Measurements from ENCODE around the gene VPS36. TPM values are rescaled to one million over a fixed set of nuclear protein-coding genes. Genes with fewer than 3 reads are reported as not detected.

Gene VPS36
- total and polyA plus RNA-seq, 2 of the 13 experiments (the other 11 are each of a cell fraction or from before 2014, with no cell fraction given), result 17.2 to 22.4 TPM

DNA sequence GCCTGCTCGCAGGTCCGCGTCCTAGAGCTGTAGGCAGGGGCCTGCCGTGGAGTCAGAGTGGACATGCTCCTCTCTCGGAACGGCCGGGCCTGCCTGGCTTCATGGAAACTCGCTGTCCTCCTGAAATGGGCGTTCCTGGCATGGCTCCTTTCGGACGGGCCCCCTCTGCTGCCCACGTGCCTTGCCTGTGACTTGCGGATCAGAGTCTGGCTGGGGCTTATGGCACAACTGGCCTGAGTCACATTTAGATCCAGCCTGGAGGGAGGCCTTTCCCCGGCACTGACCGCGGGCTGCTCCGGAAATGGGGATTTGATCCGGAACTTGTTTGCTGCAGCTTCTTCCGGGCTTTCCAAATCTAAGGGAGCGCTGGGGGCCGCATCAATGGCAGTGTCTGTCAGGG is 72.5 kb downstream of the VPS36 start (continued):
- TF ChIP-seq, protein P1, sequence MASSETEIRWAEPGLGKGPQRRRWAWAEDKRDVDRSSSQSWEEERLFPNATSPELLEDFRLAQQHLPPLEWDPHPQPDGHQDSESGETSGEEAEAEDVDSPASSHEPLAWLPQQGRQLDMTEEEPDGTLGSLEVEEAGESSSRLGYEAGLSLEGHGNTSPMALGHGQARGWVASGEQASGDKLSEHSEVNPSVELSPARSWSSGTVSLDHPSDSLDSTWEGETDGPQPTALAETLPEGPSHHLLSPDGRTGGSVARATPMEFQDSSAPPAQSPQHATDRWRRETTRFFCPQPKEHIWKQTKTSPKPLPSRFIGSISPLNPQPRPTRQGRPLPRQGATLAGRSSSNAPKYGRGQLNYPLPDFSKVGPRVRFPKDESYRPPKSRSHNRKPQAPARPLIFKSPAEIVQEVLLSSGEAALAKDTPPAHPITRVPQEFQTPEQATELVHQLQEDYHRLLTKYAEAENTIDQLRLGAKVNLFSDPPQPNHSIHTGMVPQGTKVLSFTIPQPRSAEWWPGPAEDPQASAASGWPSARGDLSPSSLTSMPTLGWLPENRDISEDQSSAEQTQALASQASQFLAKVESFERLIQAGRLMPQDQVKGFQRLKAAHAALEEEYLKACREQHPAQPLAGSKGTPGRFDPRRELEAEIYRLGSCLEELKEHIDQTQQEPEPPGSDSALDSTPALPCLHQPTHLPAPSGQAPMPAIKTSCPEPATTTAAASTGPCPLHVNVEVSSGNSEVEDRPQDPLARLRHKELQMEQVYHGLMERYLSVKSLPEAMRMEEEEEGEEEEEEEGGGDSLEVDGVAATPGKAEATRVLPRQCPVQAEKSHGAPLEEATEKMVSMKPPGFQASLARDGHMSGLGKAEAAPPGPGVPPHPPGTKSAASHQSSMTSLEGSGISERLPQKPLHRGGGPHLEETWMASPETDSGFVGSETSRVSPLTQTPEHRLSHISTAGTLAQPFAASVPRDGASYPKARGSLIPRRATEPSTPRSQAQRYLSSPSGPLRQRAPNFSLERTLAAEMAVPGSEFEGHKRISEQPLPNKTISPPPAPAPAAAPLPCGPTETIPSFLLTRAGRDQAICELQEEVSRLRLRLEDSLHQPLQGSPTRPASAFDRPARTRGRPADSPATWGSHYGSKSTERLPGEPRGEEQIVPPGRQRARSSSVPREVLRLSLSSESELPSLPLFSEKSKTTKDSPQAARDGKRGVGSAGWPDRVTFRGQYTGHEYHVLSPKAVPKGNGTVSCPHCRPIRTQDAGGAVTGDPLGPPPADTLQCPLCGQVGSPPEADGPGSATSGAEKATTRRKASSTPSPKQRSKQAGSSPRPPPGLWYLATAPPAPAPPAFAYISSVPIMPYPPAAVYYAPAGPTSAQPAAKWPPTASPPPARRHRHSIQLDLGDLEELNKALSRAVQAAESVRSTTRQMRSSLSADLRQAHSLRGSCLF (CRISPR knock-in tag; IDR thresholded peaks at IDR 0.05; ENCODE audit: borderline replicate concordance), result no peak
- no peak for TF ChIP-seq AHR (CRISPR knock-in tag; IDR thresholded peaks at IDR 0.05)
- TF ChIP-seq HNRNPL (IDR thresholded peaks at IDR 0.05; ENCODE audit: low read depth, low read length), result no peak
- no peak for TF ChIP-seq ZNF263 (CRISPR knock-in tag; IDR thresholded peaks at IDR 0.05)
- TF ChIP-seq, protein P2, sequence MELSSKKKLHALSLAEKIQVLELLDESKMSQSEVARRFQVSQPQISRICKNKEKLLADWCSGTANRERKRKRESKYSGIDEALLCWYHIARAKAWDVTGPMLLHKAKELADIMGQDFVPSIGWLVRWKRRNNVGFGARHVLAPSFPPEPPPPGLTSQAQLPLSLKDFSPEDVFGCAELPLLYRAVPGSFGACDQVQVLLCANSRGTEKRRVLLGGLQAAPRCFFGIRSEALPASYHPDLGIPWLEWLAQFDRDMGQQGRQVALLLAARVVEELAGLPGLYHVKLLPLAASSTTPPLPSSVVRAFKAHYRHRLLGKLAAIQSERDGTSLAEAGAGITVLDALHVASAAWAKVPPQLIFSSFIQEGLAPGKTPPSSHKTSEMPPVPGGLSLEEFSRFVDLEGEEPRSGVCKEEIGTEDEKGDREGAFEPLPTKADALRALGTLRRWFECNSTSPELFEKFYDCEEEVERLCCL (CRISPR knock-in tag; IDR thresholded peaks at IDR 0.05; ENCODE audit: borderline replicate concordance), result no peak

DNA sequence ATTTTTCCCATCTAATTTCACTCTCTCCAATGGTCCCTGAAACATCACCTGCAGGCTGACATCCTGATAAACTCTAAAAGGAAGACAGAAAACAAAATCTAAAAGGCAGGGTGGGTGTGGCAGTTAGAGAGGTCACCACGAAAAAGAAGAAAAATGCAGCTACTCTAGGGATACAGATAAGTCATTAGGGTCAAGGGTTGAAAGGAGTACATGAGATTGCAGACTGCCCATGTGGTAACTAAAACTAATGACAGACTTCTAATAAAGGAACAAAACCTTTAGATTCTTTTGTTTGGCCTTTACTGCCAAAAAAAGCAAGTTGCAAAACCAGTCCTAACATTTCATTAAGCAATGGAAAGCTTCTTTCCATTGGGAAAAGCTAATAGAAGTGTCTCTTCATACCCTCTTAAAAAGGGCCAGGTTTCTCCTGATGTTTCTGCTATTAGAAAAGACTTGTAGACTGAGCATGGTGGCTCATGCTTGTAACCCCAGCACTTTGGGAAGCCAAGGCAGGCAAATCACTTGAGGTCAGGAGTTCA is 75.5 kb downstream of the VPS36 start:
- Histone ChIP-seq H3K4me2 (ENCODE audit: low read depth, low read length) (no peak overlapping the region), H3K27ac (ENCODE audit: extremely low read length, insufficient read depth, low read length) (no peak overlapping the region), H3K4me3 (replicated peaks in 1 of 3; ENCODE audit: insufficient read depth in 1 of 3, low read depth in 2 of 3, low read length in 3 of 3) (no peak overlapping the region), H3K36me3 (replicated peaks in 1 of 2; ENCODE audit: control insufficient read depth in 1 of 2, insufficient read depth in 2 of 2, low read length in 2 of 2) (no peaks in the 10 kb centered on the region), H3K9ac (ENCODE audit: insufficient read depth, low read depth, low read length) (no peak overlapping the region), H3K9me3 (ENCODE audit: low read length) (no peaks in the 10 kb centered on the region), H4K20me1 (ENCODE audit: insufficient read depth, low read length) (no peaks in the 10 kb centered on the region), H3K27me3 (ENCODE audit: control insufficient read depth in 1 of 2, insufficient read depth in 2 of 2, low read length in 2 of 2) (peaks cover 0 to 36% of the 10 kb centered on the region in 2 experiments; a peak in 3 of 5 replicates), H3K79me2 (ENCODE audit: insufficient read depth, low read length) (no peaks in the 10 kb centered on the region), H2AFZ (ENCODE audit: low read length) (no peak overlapping the region), H3K4me1 (ENCODE audit: insufficient read depth, low read length) (peaks cover 20% of the 10 kb centered on the region)
- POLR2A ChIA-PET, result no interaction called here
- 0% methylated on average over 1 of the region's 1 CpG for WGBS (ENCODE audit: low lambda C conversion rate)
- CTCF ChIA-PET (ENCODE audit: low intra/inter-chr PET ratio, low total read pairs), result no interaction called here
- FAIRE-seq (no peak), DNase-seq (ENCODE audit: low spot score) (no peak), ATAC-seq (no peak)
- no TSS peak for BruUV-seq (replicated peaks)
- in situ Hi-C loops (cut with HindIII; ENCODE audit: extremely low pct_ligation_motif_present, low pct_unique_long_range_greater_than_20kb) (no loop called here), intact Hi-C loops (cut with micrococcal nuclease; ENCODE audit: unreplicated experiment) (no loop called here)
- TF ChIP-seq, protein P3, sequence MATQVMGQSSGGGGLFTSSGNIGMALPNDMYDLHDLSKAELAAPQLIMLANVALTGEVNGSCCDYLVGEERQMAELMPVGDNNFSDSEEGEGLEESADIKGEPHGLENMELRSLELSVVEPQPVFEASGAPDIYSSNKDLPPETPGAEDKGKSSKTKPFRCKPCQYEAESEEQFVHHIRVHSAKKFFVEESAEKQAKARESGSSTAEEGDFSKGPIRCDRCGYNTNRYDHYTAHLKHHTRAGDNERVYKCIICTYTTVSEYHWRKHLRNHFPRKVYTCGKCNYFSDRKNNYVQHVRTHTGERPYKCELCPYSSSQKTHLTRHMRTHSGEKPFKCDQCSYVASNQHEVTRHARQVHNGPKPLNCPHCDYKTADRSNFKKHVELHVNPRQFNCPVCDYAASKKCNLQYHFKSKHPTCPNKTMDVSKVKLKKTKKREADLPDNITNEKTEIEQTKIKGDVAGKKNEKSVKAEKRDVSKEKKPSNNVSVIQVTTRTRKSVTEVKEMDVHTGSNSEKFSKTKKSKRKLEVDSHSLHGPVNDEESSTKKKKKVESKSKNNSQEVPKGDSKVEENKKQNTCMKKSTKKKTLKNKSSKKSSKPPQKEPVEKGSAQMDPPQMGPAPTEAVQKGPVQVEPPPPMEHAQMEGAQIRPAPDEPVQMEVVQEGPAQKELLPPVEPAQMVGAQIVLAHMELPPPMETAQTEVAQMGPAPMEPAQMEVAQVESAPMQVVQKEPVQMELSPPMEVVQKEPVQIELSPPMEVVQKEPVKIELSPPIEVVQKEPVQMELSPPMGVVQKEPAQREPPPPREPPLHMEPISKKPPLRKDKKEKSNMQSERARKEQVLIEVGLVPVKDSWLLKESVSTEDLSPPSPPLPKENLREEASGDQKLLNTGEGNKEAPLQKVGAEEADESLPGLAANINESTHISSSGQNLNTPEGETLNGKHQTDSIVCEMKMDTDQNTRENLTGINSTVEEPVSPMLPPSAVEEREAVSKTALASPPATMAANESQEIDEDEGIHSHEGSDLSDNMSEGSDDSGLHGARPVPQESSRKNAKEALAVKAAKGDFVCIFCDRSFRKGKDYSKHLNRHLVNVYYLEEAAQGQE (IDR thresholded peaks at IDR 0.05; ENCODE audit: borderline replicate concordance in 1 of 2, low read depth in 1 of 2, low read length in 2 of 2), result no peak
- no peak for TF ChIP-seq TEAD2 (CRISPR knock-in tag; IDR thresholded peaks at IDR 0.05)
- no peak for TF ChIP-seq NRL (CRISPR knock-in tag; IDR thresholded peaks at IDR 0.05; ENCODE audit: borderline replicate concordance)
- TF ChIP-seq ZNF781 (CRISPR knock-in tag; IDR thresholded peaks at IDR 0.05; ENCODE audit: borderline replicate concordance, not compliant biosample characterization), result no peak
- no peak for TF ChIP-seq SMAD9 (CRISPR knock-in tag; IDR thresholded peaks at IDR 0.05)

Measured in HepG2 (cell line).